ENCODE results near the gene CELF5.
"Not testable (repeated sequence)": the region's sequence is repeated elsewhere in the genome, so short reads cannot be mapped to it uniquely, and the experiment has no call there.

The CELF5 gene

GRCh38 chr19:3210347-3211017 lies 14.0 kb upstream of the CELF5 start:
- no peak overlapping the region for H3K4me3 ChIP-seq (replicated peaks in 1 of 2; ENCODE audit: low read depth in 2 of 2, low read length in 2 of 2)
- DNase-seq (ENCODE audit: low read depth in 2 of 2) = peak; percentile 39 to 47
- TF ChIP-seq CTCF (IDR thresholded peaks at IDR 0.05; ENCODE audit: low read depth, low read length) = peak; percentile 82

- no peak for DNase-seq (ENCODE audit: low read depth in 2 of 2)
- no peak for TF ChIP-seq CTCF (IDR thresholded peaks at IDR 0.05; ENCODE audit: low read depth, low read length)
- no peak overlapping the region for H3K4me3 ChIP-seq (replicated peaks in 1 of 2; ENCODE audit: low read depth in 2 of 2, low read length in 2 of 2)
Measured at GRCh38 chr19:3211191-3211590, 13.3 kb upstream of the CELF5 start.

GRCh38 chr19:3213159-3213558 lies 11.3 kb upstream of the CELF5 start:
- no peak for DNase-seq (ENCODE audit: low read depth in 2 of 2)

GRCh38 chr19:3216874-3217273 lies 7.6 kb upstream of the CELF5 start:
- no peak overlapping the region for H3K4me3 ChIP-seq (replicated peaks in 1 of 2; ENCODE audit: low read depth in 2 of 2, low read length in 2 of 2)
- no peak for TF ChIP-seq CTCF (IDR thresholded peaks at IDR 0.05; ENCODE audit: low read depth, low read length)

More at GRCh38 chr19:3213159-3213558, 11.3 kb upstream of the CELF5 start:
- H3K4me3 ChIP-seq (replicated peaks in 1 of 2; ENCODE audit: low read depth in 2 of 2, low read length in 2 of 2) = no peak overlapping the region
- no peak for TF ChIP-seq CTCF (IDR thresholded peaks at IDR 0.05; ENCODE audit: low read depth, low read length)

GRCh38 chr19:3220576-3220975 lies 3.9 kb upstream of the CELF5 start:
- DNase-seq (ENCODE audit: low read depth in 2 of 2) = no peak
- TF ChIP-seq CTCF (IDR thresholded peaks at IDR 0.05; ENCODE audit: low read depth, low read length) = no peak
- no peak overlapping the region for H3K4me3 ChIP-seq (replicated peaks in 1 of 2; ENCODE audit: low read depth in 2 of 2, low read length in 2 of 2)

More at GRCh38 chr19:3216874-3217273, 7.6 kb upstream of the CELF5 start:
- DNase-seq (ENCODE audit: low read depth in 2 of 2) = no peak

- DNase-seq (ENCODE audit: low read depth in 2 of 2); H3K4me3 ChIP-seq (replicated peaks in 1 of 2; ENCODE audit: low read depth in 2 of 2, low read length in 2 of 2): not testable (repeated sequence)
Measured at GRCh38 chr19:3221576-3221975, 2.9 kb upstream of the CELF5 start.

- DNase-seq (ENCODE audit: low read depth in 2 of 2) = no peak
- no peak overlapping the region for H3K4me3 ChIP-seq (replicated peaks in 1 of 2; ENCODE audit: low read depth in 2 of 2, low read length in 2 of 2)
- TF ChIP-seq CTCF (IDR thresholded peaks at IDR 0.05; ENCODE audit: low read depth, low read length) = no peak
Measured at GRCh38 chr19:3222709-3223108, 1.8 kb upstream of the CELF5 start.
